ENCODE data around the gene WDR87. TPM values are rescaled to one million over a fixed set of nuclear protein-coding genes. Genes with fewer than 3 reads are reported as not detected.
"Not testable (repeated sequence)": the region's sequence is repeated elsewhere in the genome, so short reads cannot be mapped to it uniquely, and the experiment has no call there.

Gene WDR87
- total RNA-seq, 1 experiment from 2014 or later = not detected

GRCh38 chr19:37867831-37868230, 38.6 kb downstream of the WDR87 start:
- H3K9me3 ChIP-seq = peaks cover 23% of the 10 kb centered on the region
- no peak for DNase-seq
- H3K27me3 Mint-ChIP-seq (ENCODE audit: insufficient read depth, unreplicated experiment) = no peaks in the 10 kb centered on the region
- peaks cover 7% of the 10 kb centered on the region for H3K4me1 Mint-ChIP-seq (ENCODE audit: low read depth, unreplicated experiment)
- no peak overlapping the region for H3K4me3 Mint-ChIP-seq (ENCODE audit: unreplicated experiment)
- ChIA-PET CTCF (no interaction called here), POLR2A (no interaction called here)
- H3K27ac Mint-ChIP-seq (ENCODE audit: unreplicated experiment) = no peak overlapping the region
- H3K27me3 ChIP-seq (replicated peaks; ENCODE audit: control insufficient read depth, insufficient read depth, low read length) = no peaks in the 10 kb centered on the region
- BruUV-seq (replicated peaks) = no TSS peak
- H3K4me3 ChIP-seq (ENCODE audit: low read depth, low read length) = no peak overlapping the region
- H3K4me1 ChIP-seq = no peaks in the 10 kb centered on the region
- no peaks in the 10 kb centered on the region for H3K36me3 Mint-ChIP-seq (ENCODE audit: insufficient read depth, unreplicated experiment)
- peaks cover 46% of the 10 kb centered on the region for H3K9me3 Mint-ChIP-seq (ENCODE audit: unreplicated experiment)
- intact Hi-C loops (cut with micrococcal nuclease; ENCODE audit: unreplicated experiment) = no loop called here
- no peak for TF ChIP-seq CTCF (IDR thresholded peaks at IDR 0.05; ENCODE audit: insufficient read depth in 1 of 2, low read depth in 1 of 2, low read length in 1 of 2, severe bottlenecking in 1 of 2, unreplicated experiment in 1 of 2)
- H3K36me3 ChIP-seq (ENCODE audit: control insufficient read depth, insufficient read depth, low read length) = no peaks in the 10 kb centered on the region

- H3K4me1 Mint-ChIP-seq (ENCODE audit: low read depth, unreplicated experiment); DNase-seq; H3K4me3 ChIP-seq (ENCODE audit: low read depth, low read length); BruUV-seq (replicated peaks); POLR2A ChIA-PET; H3K27me3 Mint-ChIP-seq (ENCODE audit: insufficient read depth, unreplicated experiment); intact Hi-C loops (cut with micrococcal nuclease; ENCODE audit: unreplicated experiment); H3K36me3 ChIP-seq (ENCODE audit: control insufficient read depth, insufficient read depth, low read length); H3K27me3 ChIP-seq (replicated peaks; ENCODE audit: control insufficient read depth, insufficient read depth, low read length); H3K36me3 Mint-ChIP-seq (ENCODE audit: insufficient read depth, unreplicated experiment); H3K27ac Mint-ChIP-seq (ENCODE audit: unreplicated experiment); CTCF ChIA-PET; H3K4me1 ChIP-seq; H3K4me3 Mint-ChIP-seq (ENCODE audit: unreplicated experiment): not testable (repeated sequence)
- H3K9me3 ChIP-seq = peaks cover 23% of the 10 kb centered on the region
- H3K9me3 Mint-ChIP-seq (ENCODE audit: unreplicated experiment) = peaks cover 38% of the 10 kb centered on the region
These were observed 40.5 kb downstream of the WDR87 start for GRCh38 chr19:37865930-37866329.

- no peak for DNase-seq
- Histone ChIP-seq H3K36me3 (ENCODE audit: control insufficient read depth, insufficient read depth, low read length) (no peaks in the 10 kb centered on the region), H3K27me3 (replicated peaks; ENCODE audit: control insufficient read depth, insufficient read depth, low read length) (no peaks in the 10 kb centered on the region), H3K4me3 (ENCODE audit: low read depth, low read length) (no peak overlapping the region), H3K9me3 (peaks cover 13% of the 10 kb centered on the region), H3K4me1 (no peaks in the 10 kb centered on the region)
- no peak overlapping the region for H3K4me3 Mint-ChIP-seq (ENCODE audit: unreplicated experiment)
- H3K27ac Mint-ChIP-seq (ENCODE audit: unreplicated experiment) = no peak overlapping the region
- H3K4me1 Mint-ChIP-seq (ENCODE audit: low read depth, unreplicated experiment) = peaks cover 7% of the 10 kb centered on the region
- H3K9me3 Mint-ChIP-seq (ENCODE audit: unreplicated experiment) = peaks cover 28% of the 10 kb centered on the region
- TF ChIP-seq CTCF (IDR thresholded peaks at IDR 0.05; ENCODE audit: insufficient read depth in 1 of 2, low read depth in 1 of 2, low read length in 1 of 2, severe bottlenecking in 1 of 2, unreplicated experiment in 1 of 2) = no peak
- POLR2A ChIA-PET = no interaction called here
- BruUV-seq (replicated peaks) = no TSS peak
- CTCF ChIA-PET = no interaction called here
- intact Hi-C loops (cut with micrococcal nuclease; ENCODE audit: unreplicated experiment) = no loop called here
- H3K27me3 Mint-ChIP-seq (ENCODE audit: insufficient read depth, unreplicated experiment) = no peaks in the 10 kb centered on the region
- H3K36me3 Mint-ChIP-seq (ENCODE audit: insufficient read depth, unreplicated experiment) = no peaks in the 10 kb centered on the region
These were observed 41.9 kb downstream of the WDR87 start for GRCh38 chr19:37864501-37864900.

GRCh38 chr19:37855098-37855497, 51.3 kb downstream of the WDR87 start:
- Mint-ChIP-seq H3K9me3 (ENCODE audit: unreplicated experiment) (no peaks in the 10 kb centered on the region), H3K4me3 (ENCODE audit: unreplicated experiment) (no peak overlapping the region), H3K27ac (ENCODE audit: unreplicated experiment) (no peak overlapping the region), H3K36me3 (ENCODE audit: insufficient read depth, unreplicated experiment) (no peaks in the 10 kb centered on the region), H3K27me3 (ENCODE audit: insufficient read depth, unreplicated experiment) (no peaks in the 10 kb centered on the region), H3K4me1 (ENCODE audit: low read depth, unreplicated experiment) (no peaks in the 10 kb centered on the region)
- Histone ChIP-seq H3K9me3 (no peaks in the 10 kb centered on the region), H3K4me1 (no peaks in the 10 kb centered on the region), H3K27me3 (replicated peaks; ENCODE audit: control insufficient read depth, insufficient read depth, low read length) (no peaks in the 10 kb centered on the region), H3K36me3 (ENCODE audit: control insufficient read depth, insufficient read depth, low read length) (no peaks in the 10 kb centered on the region), H3K4me3 (ENCODE audit: low read depth, low read length) (no peak overlapping the region)
- ChIA-PET CTCF (no interaction called here), POLR2A (no interaction called here)
- intact Hi-C loops (cut with micrococcal nuclease; ENCODE audit: unreplicated experiment) = no loop called here
- BruUV-seq (replicated peaks) = no TSS peak
- no peak for TF ChIP-seq CTCF (IDR thresholded peaks at IDR 0.05; ENCODE audit: insufficient read depth in 1 of 2, low read depth in 1 of 2, low read length in 1 of 2, severe bottlenecking in 1 of 2, unreplicated experiment in 1 of 2)
- DNase-seq = no peak
